ENCODE results near the gene SPRY1. TPM values are rescaled to one million over a fixed set of nuclear protein-coding genes. Genes with fewer than 3 reads are reported as not detected.

The SPRY1 gene
- total RNA-seq, 4 donors from 2014 or later = 103 to 136 (median 136) TPM

DNA sequence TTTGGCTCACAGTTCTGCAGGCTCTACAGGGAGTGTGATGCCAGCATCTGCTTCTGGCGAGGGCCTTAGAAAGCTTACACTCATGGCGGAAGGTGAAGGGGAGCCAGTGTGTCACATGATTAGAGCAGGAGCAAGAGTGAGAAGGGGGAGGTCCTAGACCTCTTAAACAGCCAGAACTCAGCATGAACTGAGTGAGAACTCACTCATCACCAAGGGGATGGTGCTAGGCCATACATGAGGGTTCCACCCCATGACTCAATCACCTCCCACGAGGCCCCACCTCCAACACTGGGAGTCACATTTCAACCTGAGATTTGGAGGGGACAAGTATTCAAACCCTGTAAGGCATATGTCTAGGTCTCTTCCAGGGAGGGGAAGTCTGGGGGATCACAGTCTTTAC is 33.4 kb downstream of the SPRY1 start:
- 100% methylated on average over 3 of the region's 3 CpGs for WGBS

DNA sequence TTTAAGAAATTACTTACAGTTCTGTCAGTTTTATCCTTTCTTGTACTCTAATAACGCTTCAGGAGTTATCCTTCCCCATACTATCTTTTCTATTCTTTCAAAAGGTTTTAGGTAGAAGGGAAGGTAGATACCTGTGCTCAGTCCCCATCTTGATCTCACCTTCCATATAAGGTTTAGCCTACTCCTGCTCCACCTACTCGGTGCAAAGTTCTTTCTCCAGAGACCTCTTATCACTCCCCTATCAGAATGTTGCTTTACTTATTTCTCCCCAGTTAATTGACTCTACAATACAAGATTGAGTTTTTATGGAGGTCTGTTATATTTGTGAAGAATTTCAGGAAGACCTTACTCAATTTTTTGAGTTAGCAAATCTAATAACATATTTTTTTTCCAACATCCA is 33.9 kb downstream of the SPRY1 start:
- 86% methylated on average over 2 of the region's 2 CpGs for WGBS
- H3K4me1 ChIP-seq = no peaks in the 10 kb centered on the region
- no peak for TF ChIP-seq POLR2A (IDR thresholded peaks at IDR 0.05; ENCODE audit: low read depth)
- no peak for TF ChIP-seq CTCF (IDR thresholded peaks at IDR 0.05)
- no peak for TF ChIP-seq EP300 (IDR thresholded peaks at IDR 0.05)
- TF ChIP-seq POLR2AphosphoS5 (IDR thresholded peaks at IDR 0.05) = no peak
- H3K27me3 ChIP-seq = no peaks in the 10 kb centered on the region
- no peaks in the 10 kb centered on the region for H3K9me3 ChIP-seq
- no peak for DNase-seq (ENCODE audit: extremely low spot score)
- intact Hi-C loops (cut with DNase I) = no loop called here
- H3K36me3 ChIP-seq = no peaks in the 10 kb centered on the region
- H3K27ac ChIP-seq (replicated peaks in 1 of 4) = no peak overlapping the region
- H3K4me3 ChIP-seq = no peak overlapping the region

More for the DNA sequence above, 33.4 kb downstream of the SPRY1 start:
- H3K9me3 ChIP-seq = no peaks in the 10 kb centered on the region
- intact Hi-C loops (cut with DNase I) = no loop called here
- H3K4me1 ChIP-seq = no peaks in the 10 kb centered on the region
- H3K4me3 ChIP-seq = no peak overlapping the region
- DNase-seq (ENCODE audit: extremely low spot score) = no peak
- TF ChIP-seq POLR2AphosphoS5 (IDR thresholded peaks at IDR 0.05) (no peak), POLR2A (IDR thresholded peaks at IDR 0.05; ENCODE audit: low read depth) (no peak), EP300 (IDR thresholded peaks at IDR 0.05) (no peak), CTCF (IDR thresholded peaks at IDR 0.05) (no peak)
- H3K27ac ChIP-seq (replicated peaks in 1 of 4) = no peak overlapping the region
- no peaks in the 10 kb centered on the region for H3K36me3 ChIP-seq
- no peaks in the 10 kb centered on the region for H3K27me3 ChIP-seq

DNA sequence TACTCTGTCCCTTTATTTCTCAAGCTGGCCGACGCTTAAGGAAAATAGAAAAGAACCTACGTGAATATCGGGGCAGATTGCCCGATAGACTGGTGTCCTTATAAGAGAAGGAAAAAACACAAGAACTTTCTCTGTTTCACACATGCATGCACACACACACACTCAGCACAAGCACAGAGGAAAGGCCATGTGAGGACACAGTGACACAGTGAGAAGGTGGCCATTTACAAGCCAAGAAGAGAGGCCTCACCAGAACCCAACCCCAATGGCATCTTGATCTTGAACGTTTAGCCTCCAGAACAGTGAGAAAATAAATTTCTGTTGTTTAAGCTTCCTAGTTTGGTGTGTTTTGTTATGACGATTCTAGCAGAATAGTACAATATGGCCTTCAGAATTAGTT is 37.0 kb downstream of the SPRY1 start:
- 91% methylated on average over 7 of the region's 7 CpGs for WGBS

DNA sequence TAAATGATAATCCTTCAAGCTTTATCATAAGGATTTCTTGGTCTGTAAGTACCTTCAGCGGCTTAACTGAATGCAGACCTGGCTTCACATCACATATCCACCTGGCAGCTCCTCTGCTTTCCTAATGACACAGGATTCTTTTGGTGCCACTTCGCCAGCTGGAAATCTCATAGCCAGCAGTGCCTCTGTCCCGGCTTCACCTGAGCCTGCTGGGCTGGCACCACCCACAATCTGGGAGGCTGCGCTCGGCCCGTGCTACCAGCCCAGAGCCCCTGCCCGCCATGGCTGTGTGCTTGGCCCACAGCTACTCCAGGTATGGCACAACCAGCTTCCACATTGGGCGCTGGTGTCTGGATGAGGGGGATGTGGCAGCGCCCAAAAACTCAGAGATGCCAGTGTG is 37.4 kb downstream of the SPRY1 start:
- Histone ChIP-seq H3K27ac (replicated peaks in 1 of 4) (no peak overlapping the region), H3K36me3 (no peaks in the 10 kb centered on the region), H3K4me1 (no peaks in the 10 kb centered on the region), H3K27me3 (no peaks in the 10 kb centered on the region), H3K4me3 (no peak overlapping the region), H3K9me3 (no peaks in the 10 kb centered on the region)
- intact Hi-C loops (cut with DNase I) = no loop called here
- WGBS = 97% methylated on average over 2 of the region's 9 CpGs
- TF ChIP-seq EP300 (IDR thresholded peaks at IDR 0.05) (no peak), CTCF (IDR thresholded peaks at IDR 0.05) (no peak), POLR2A (IDR thresholded peaks at IDR 0.05; ENCODE audit: low read depth) (no peak), POLR2AphosphoS5 (IDR thresholded peaks at IDR 0.05) (no peak)
- no peak for DNase-seq (ENCODE audit: extremely low spot score)

More for the DNA sequence above, 37.0 kb downstream of the SPRY1 start:
- Histone ChIP-seq H3K27ac (replicated peaks in 1 of 4) (no peak overlapping the region), H3K36me3 (no peaks in the 10 kb centered on the region), H3K4me1 (no peaks in the 10 kb centered on the region), H3K9me3 (no peaks in the 10 kb centered on the region), H3K4me3 (no peak overlapping the region), H3K27me3 (no peaks in the 10 kb centered on the region)
- TF ChIP-seq EP300 (IDR thresholded peaks at IDR 0.05) (no peak), CTCF (IDR thresholded peaks at IDR 0.05) (no peak), POLR2AphosphoS5 (IDR thresholded peaks at IDR 0.05) (no peak), POLR2A (IDR thresholded peaks at IDR 0.05; ENCODE audit: low read depth) (no peak)
- intact Hi-C loops (cut with DNase I) = no loop called here
- DNase-seq (ENCODE audit: extremely low spot score) = no peak

All from esophagus muscularis mucosa (tissue), 4 donors.